Measurements from ENCODE around the gene ZNF488.

The ZNF488 gene

DNA sequence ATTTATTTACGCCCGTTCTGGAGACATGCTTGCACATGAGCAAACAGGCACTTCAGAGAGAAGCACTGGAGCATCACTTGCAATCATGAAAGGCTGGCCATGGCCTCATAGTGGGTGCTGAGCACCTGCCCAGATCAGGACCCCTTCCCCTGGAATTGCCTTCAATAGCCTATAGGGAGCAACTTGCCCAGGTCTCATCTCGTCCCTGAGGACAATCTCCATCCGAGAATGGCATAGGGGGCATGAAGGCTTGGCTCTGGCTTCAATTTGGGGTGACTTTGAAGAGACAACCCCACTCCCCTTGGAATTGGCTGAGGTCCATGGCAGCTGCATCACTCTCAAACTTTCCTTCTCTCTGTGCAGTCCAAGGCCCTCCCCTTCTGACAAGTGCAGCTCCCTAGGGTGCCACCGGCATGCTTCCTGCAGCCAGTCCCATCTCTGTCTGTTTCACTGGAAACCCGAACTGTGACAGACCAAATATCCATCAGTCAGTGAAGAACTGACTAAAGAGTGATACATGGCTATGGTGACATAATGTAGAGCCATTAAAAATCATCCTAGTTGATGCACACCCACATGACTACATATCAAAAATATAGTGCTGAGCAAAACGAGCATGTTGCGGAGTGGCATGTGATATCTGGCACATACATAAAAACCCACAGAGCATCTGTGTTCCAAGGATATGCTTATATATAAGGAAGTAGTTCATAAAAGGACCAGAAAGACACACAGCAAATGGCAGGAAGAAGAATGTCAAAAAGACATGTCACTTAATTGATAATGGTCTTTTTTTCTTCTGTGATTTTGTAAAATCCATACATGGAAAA, 49.4 kb downstream of the ZNF488 start:
- Histone ChIP-seq H3K9me2 (ENCODE audit: low read depth, low read length) (no peaks in the 10 kb centered on the region), H3K9ac (ENCODE audit: low read length) (no peak overlapping the region), H3K27ac (ENCODE audit: low read depth, low read length, poor library complexity, severe bottlenecking) (no peak overlapping the region), H3F3A (ENCODE audit: insufficient read depth, low read length) (no peaks in the 10 kb centered on the region), H2AFZ (ENCODE audit: low read length) (no peak overlapping the region), H3K9me3 (ENCODE audit: low read length) (no peaks in the 10 kb centered on the region), H3K4me3 (ENCODE audit: low read depth, low read length, poor library complexity, severe bottlenecking) (no peak overlapping the region), H4K20me1 (ENCODE audit: insufficient read depth, low read length) (no peaks in the 10 kb centered on the region), H3K36me3 (ENCODE audit: insufficient read depth, low read length) (no peaks in the 10 kb centered on the region), H3K4me1 (ENCODE audit: insufficient read depth, low read length, severe bottlenecking) (no peaks in the 10 kb centered on the region), H3K4me2 (ENCODE audit: low read length) (no peak overlapping the region), H3K27me3 (ENCODE audit: insufficient read depth, low read length) (0 out of 2 replicates have a peak, but pooled peaks cover 5% of the 10 kb centered on the region), H3K79me2 (ENCODE audit: insufficient read depth, low read length) (no peaks in the 10 kb centered on the region)
- TF ChIP-seq EZH2 (IDR thresholded peaks at IDR 0.05; ENCODE audit: borderline replicate concordance, low read length) (no peak), CTCF (IDR thresholded peaks at IDR 0.05; ENCODE audit: low read length) (no peak)

DNA sequence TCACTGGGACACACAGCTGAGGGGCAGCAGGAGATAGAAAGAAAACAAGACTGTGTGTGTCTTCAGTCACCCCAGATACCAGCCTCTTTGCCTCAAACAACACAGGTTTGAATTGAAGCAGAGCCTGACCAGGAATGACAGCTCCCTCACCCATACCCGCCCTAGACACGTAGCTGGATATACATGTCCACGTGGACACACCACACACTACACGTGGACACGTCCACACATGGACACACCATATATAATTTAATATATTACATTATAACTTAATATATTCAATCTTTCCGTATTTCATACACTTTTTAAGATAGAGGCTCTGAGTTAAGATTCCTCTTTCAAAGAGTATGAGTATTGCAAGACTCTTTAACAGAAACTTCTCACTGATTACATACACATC, 50.6 kb downstream of the ZNF488 start:
- H3K9me3 ChIP-seq (ENCODE audit: low read length): no peaks in the 10 kb centered on the region
- no peak overlapping the region for H3K4me3 ChIP-seq (ENCODE audit: low read depth, low read length, poor library complexity, severe bottlenecking)
- no peaks in the 10 kb centered on the region for H3K9me2 ChIP-seq (ENCODE audit: low read depth, low read length)
- no peak overlapping the region for H3K9ac ChIP-seq (ENCODE audit: low read length)
- TF ChIP-seq CTCF (IDR thresholded peaks at IDR 0.05; ENCODE audit: low read length): no peak
- no peak for TF ChIP-seq EZH2 (IDR thresholded peaks at IDR 0.05; ENCODE audit: borderline replicate concordance, low read length)
- 0 out of 2 replicates have a peak, but pooled peaks cover 5% of the 10 kb centered on the region for H3K27me3 ChIP-seq (ENCODE audit: insufficient read depth, low read length)
- no peaks in the 10 kb centered on the region for H3K4me1 ChIP-seq (ENCODE audit: insufficient read depth, low read length, severe bottlenecking)
- no peaks in the 10 kb centered on the region for H3F3A ChIP-seq (ENCODE audit: insufficient read depth, low read length)
- H3K79me2 ChIP-seq (ENCODE audit: insufficient read depth, low read length): no peaks in the 10 kb centered on the region
- H2AFZ ChIP-seq (ENCODE audit: low read length): no peak overlapping the region
- no peaks in the 10 kb centered on the region for H4K20me1 ChIP-seq (ENCODE audit: insufficient read depth, low read length)
- H3K27ac ChIP-seq (ENCODE audit: low read depth, low read length, poor library complexity, severe bottlenecking): no peak overlapping the region
- H3K36me3 ChIP-seq (ENCODE audit: insufficient read depth, low read length): no peaks in the 10 kb centered on the region
- no peak overlapping the region for H3K4me2 ChIP-seq (ENCODE audit: low read length)

- no peaks in the 10 kb centered on the region for H3F3A ChIP-seq (ENCODE audit: insufficient read depth, low read length)
- H3K9ac ChIP-seq (ENCODE audit: low read length): no peak overlapping the region
- no peak overlapping the region for H3K27ac ChIP-seq (ENCODE audit: low read depth, low read length, poor library complexity, severe bottlenecking)
- no peaks in the 10 kb centered on the region for H3K36me3 ChIP-seq (ENCODE audit: insufficient read depth, low read length)
- no peaks in the 10 kb centered on the region for H3K9me2 ChIP-seq (ENCODE audit: low read depth, low read length)
- H3K9me3 ChIP-seq (ENCODE audit: low read length): no peaks in the 10 kb centered on the region
- no peak for TF ChIP-seq CTCF (IDR thresholded peaks at IDR 0.05; ENCODE audit: low read length)
- no peaks in the 10 kb centered on the region for H3K4me1 ChIP-seq (ENCODE audit: insufficient read depth, low read length, severe bottlenecking)
- no peaks in the 10 kb centered on the region for H4K20me1 ChIP-seq (ENCODE audit: insufficient read depth, low read length)
- 0 out of 2 replicates have a peak, but pooled peaks cover 5% of the 10 kb centered on the region for H3K27me3 ChIP-seq (ENCODE audit: insufficient read depth, low read length)
- H3K4me2 ChIP-seq (ENCODE audit: low read length): no peak overlapping the region
- no peak overlapping the region for H3K4me3 ChIP-seq (ENCODE audit: low read depth, low read length, poor library complexity, severe bottlenecking)
- no peaks in the 10 kb centered on the region for H3K79me2 ChIP-seq (ENCODE audit: insufficient read depth, low read length)
- H2AFZ ChIP-seq (ENCODE audit: low read length): no peak overlapping the region
Observed at GRCh38 chr10:47332946-47333345, 51.1 kb downstream of the ZNF488 start.
